ENCODE data around the gene MESP2.

Gene MESP2

DNA sequence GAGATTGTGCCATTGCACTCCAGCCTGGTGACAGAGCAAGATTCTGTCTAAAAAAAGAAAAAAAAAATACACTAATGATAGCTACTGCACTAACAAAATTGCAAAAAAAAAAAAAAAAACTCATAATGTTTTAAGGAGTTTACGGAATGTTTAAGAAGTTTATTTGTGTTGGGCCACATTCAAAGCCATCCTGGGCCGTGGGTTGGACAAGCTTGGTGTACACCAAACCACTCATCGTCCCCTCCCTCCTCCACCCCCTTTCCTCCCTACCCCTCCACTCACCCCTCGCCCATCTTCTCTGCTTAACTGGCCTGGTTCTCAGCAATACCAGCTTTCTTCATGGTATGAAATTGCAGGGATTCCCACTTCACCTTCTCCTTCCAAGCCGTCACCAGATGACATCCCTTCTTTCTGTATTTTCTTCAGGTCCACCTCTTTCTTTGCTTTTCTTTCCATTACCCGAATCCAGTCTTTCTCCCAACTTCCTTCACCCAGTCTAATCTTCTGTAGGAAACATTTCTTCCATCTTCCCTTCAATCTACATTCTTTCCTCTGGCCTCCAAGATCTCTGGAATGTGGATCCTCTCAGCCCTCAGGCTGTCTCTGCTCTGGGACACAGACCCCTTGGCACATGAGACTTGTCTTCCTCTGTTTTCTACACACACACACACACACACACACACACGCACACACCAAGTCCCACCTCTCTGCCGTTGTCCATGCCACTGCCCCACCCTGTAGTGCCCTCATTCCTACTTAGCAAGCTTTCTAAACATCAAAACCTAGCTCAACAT, 21.6 kb upstream of the MESP2 start:
- Histone ChIP-seq H3K9ac (ENCODE audit: low read depth, low read length, poor library complexity, severe bottlenecking) (no peak overlapping the region), H2AFZ (ENCODE audit: low read length) (no peak overlapping the region), H3K79me2 (ENCODE audit: insufficient read depth, low read length) (no peaks in the 10 kb centered on the region), H3K36me3 (ENCODE audit: insufficient read depth, low read length) (no peaks in the 10 kb centered on the region), H3K4me2 (ENCODE audit: low read depth, low read length, poor library complexity, severe bottlenecking) (no peak overlapping the region), H3K9me2 (replicated peaks; ENCODE audit: low read depth, low read length) (no peaks in the 10 kb centered on the region), H3K4me3 (ENCODE audit: low read length, poor library complexity, severe bottlenecking) (no peak overlapping the region), H3K27me3 (ENCODE audit: insufficient read depth, low read length, poor library complexity, severe bottlenecking) (no peaks in the 10 kb centered on the region), H3K9me3 (ENCODE audit: insufficient read depth, low read depth, low read length) (no peaks in the 10 kb centered on the region), H3F3A (ENCODE audit: low read depth) (no peaks in the 10 kb centered on the region), H3K4me1 (ENCODE audit: insufficient read depth, low read length, poor library complexity, severe bottlenecking) (no peaks in the 10 kb centered on the region), H4K20me1 (ENCODE audit: insufficient read depth, low read length, poor library complexity, severe bottlenecking) (no peaks in the 10 kb centered on the region)
- TF ChIP-seq, protein P1, sequence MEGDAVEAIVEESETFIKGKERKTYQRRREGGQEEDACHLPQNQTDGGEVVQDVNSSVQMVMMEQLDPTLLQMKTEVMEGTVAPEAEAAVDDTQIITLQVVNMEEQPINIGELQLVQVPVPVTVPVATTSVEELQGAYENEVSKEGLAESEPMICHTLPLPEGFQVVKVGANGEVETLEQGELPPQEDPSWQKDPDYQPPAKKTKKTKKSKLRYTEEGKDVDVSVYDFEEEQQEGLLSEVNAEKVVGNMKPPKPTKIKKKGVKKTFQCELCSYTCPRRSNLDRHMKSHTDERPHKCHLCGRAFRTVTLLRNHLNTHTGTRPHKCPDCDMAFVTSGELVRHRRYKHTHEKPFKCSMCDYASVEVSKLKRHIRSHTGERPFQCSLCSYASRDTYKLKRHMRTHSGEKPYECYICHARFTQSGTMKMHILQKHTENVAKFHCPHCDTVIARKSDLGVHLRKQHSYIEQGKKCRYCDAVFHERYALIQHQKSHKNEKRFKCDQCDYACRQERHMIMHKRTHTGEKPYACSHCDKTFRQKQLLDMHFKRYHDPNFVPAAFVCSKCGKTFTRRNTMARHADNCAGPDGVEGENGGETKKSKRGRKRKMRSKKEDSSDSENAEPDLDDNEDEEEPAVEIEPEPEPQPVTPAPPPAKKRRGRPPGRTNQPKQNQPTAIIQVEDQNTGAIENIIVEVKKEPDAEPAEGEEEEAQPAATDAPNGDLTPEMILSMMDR (conservative IDR thresholded peaks at IDR 0.05; ENCODE audit: low read length): no peak
- TF ChIP-seq EZH2phosphoT487 (IDR thresholded peaks at IDR 0.05; ENCODE audit: borderline replicate concordance): no peak

DNA sequence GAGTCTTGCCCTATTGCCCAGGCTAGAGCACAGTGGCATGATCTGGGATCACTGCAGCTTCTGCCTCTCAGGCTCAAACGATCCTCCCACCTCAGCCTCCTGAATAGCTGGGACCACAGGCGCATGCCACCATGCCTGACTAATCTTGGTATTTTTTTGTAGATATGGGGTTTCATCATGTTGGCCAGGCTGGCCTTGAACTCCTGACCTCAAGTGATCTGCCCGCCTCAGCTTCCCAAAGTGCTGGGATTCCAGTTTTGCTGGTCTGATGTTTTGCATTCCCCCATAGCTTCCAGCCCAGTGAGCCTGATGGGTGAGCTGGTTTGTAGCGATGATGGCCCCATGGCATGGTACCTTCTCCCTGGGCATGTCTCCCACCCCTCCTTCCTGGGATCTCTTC, 20.4 kb upstream of the MESP2 start:
- Histone ChIP-seq H3K9ac (ENCODE audit: low read depth, low read length, poor library complexity, severe bottlenecking) (no peak overlapping the region), H3K9me3 (ENCODE audit: insufficient read depth, low read depth, low read length) (no peaks in the 10 kb centered on the region), H2AFZ (ENCODE audit: low read length) (no peak overlapping the region), H3K27me3 (ENCODE audit: insufficient read depth, low read length, poor library complexity, severe bottlenecking) (no peaks in the 10 kb centered on the region), H3K4me1 (ENCODE audit: insufficient read depth, low read length, poor library complexity, severe bottlenecking) (no peaks in the 10 kb centered on the region), H3K36me3 (ENCODE audit: insufficient read depth, low read length) (no peaks in the 10 kb centered on the region), H3K4me2 (ENCODE audit: low read depth, low read length, poor library complexity, severe bottlenecking) (no peak overlapping the region), H4K20me1 (ENCODE audit: insufficient read depth, low read length, poor library complexity, severe bottlenecking) (no peaks in the 10 kb centered on the region), H3K4me3 (ENCODE audit: low read length, poor library complexity, severe bottlenecking) (no peak overlapping the region), H3F3A (ENCODE audit: low read depth) (no peaks in the 10 kb centered on the region), H3K79me2 (ENCODE audit: insufficient read depth, low read length) (no peaks in the 10 kb centered on the region), H3K9me2 (replicated peaks; ENCODE audit: low read depth, low read length) (no peaks in the 10 kb centered on the region)
- no peak for TF ChIP-seq EZH2phosphoT487 (IDR thresholded peaks at IDR 0.05; ENCODE audit: borderline replicate concordance)
- TF ChIP-seq, protein P1 (conservative IDR thresholded peaks at IDR 0.05; ENCODE audit: low read length): no peak

DNA sequence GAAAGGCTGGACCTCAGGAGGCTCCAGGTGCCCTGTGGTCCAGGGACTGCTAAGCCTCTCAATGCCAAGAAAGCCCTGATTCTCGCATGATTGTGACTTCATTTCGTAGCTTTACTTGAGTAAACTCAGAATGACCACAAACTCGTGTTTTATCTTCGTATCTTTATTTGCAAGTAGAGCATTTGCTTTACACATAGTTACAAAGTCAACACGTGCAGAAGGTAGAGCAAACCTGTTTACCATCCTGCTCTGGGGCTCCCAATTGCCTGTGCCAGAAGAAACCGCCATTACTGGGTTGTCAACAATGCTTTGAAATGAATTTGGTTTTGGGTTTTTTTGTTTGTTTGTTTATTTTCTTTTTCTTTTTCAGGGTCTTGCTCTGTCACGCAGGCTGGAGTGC, 19.2 kb upstream of the MESP2 start:
- no peaks in the 10 kb centered on the region for H3K36me3 ChIP-seq (ENCODE audit: insufficient read depth, low read length)
- no peaks in the 10 kb centered on the region for H4K20me1 ChIP-seq (ENCODE audit: insufficient read depth, low read length, poor library complexity, severe bottlenecking)
- no peaks in the 10 kb centered on the region for H3K4me1 ChIP-seq (ENCODE audit: insufficient read depth, low read length, poor library complexity, severe bottlenecking)
- H3K27me3 ChIP-seq (ENCODE audit: insufficient read depth, low read length, poor library complexity, severe bottlenecking): no peaks in the 10 kb centered on the region
- no peaks in the 10 kb centered on the region for H3K9me3 ChIP-seq (ENCODE audit: insufficient read depth, low read depth, low read length)
- H3K4me3 ChIP-seq (ENCODE audit: low read length, poor library complexity, severe bottlenecking): no peak overlapping the region
- TF ChIP-seq EZH2phosphoT487 (IDR thresholded peaks at IDR 0.05; ENCODE audit: borderline replicate concordance): no peak
- H3K9me2 ChIP-seq (replicated peaks; ENCODE audit: low read depth, low read length): no peaks in the 10 kb centered on the region
- H2AFZ ChIP-seq (ENCODE audit: low read length): no peak overlapping the region
- no peak overlapping the region for H3K9ac ChIP-seq (ENCODE audit: low read depth, low read length, poor library complexity, severe bottlenecking)
- H3K79me2 ChIP-seq (ENCODE audit: insufficient read depth, low read length): no peaks in the 10 kb centered on the region
- no peaks in the 10 kb centered on the region for H3F3A ChIP-seq (ENCODE audit: low read depth)
- H3K4me2 ChIP-seq (ENCODE audit: low read depth, low read length, poor library complexity, severe bottlenecking): no peak overlapping the region

DNA sequence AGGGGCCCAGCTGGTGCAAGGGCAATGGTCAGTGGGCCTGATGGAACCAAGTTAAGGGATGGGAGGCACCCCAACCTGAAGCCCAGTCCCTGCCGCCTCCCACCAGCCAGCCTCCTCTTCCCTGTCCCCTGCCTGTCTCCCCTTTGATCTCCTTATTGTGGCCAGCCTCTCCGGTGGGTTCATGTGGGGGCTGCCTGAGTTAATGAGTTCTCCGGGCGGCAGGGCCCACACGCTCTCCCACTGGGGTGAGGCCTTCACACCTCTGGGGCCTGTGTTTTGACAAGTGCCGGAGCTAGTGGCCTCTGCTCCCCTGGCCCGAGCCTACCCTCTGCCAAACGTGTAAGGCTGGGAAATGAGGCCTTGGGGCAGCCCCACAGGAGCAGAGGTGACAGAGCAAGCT, 17.8 kb upstream of the MESP2 start:
- no peaks in the 10 kb centered on the region for H3K4me1 ChIP-seq (ENCODE audit: insufficient read depth, low read length, poor library complexity, severe bottlenecking)
- H2AFZ ChIP-seq (ENCODE audit: low read length): no peak overlapping the region
- no peaks in the 10 kb centered on the region for H3K9me3 ChIP-seq (ENCODE audit: insufficient read depth, low read depth, low read length)
- no peaks in the 10 kb centered on the region for H4K20me1 ChIP-seq (ENCODE audit: insufficient read depth, low read length, poor library complexity, severe bottlenecking)
- no peaks in the 10 kb centered on the region for H3F3A ChIP-seq (ENCODE audit: low read depth)
- no peak overlapping the region for H3K9ac ChIP-seq (ENCODE audit: low read depth, low read length, poor library complexity, severe bottlenecking)
- TF ChIP-seq, protein P1 (conservative IDR thresholded peaks at IDR 0.05; ENCODE audit: low read length): no peak
- no peak for TF ChIP-seq EZH2phosphoT487 (IDR thresholded peaks at IDR 0.05; ENCODE audit: borderline replicate concordance)
- H3K36me3 ChIP-seq (ENCODE audit: insufficient read depth, low read length): no peaks in the 10 kb centered on the region
- H3K9me2 ChIP-seq (replicated peaks; ENCODE audit: low read depth, low read length): no peaks in the 10 kb centered on the region
- no peaks in the 10 kb centered on the region for H3K27me3 ChIP-seq (ENCODE audit: insufficient read depth, low read length, poor library complexity, severe bottlenecking)
- H3K4me2 ChIP-seq (ENCODE audit: low read depth, low read length, poor library complexity, severe bottlenecking): no peak overlapping the region
- no peak overlapping the region for H3K4me3 ChIP-seq (ENCODE audit: low read length, poor library complexity, severe bottlenecking)
- H3K79me2 ChIP-seq (ENCODE audit: insufficient read depth, low read length): no peaks in the 10 kb centered on the region
